GM12864 (cell line): ENCODE measurements around the gene ST8SIA6.

Experiments
- DNase-seq: peaks from one replicate; pipeline ENCODE4 v3.0.0-alpha.2; 2011; ENCODE audit warnings: low read depth
- H3K4me3 ChIP-seq: 2 replicates; pipeline ENCODE4 v1.5.1; 2011; ENCODE audit warnings: mild to moderate bottlenecking, low read depth, low read length, control low read depth
- CTCF ChIP-seq: IDR thresholded peaks from 2 replicates; pipeline ENCODE4 v1.5.1; 2011; ENCODE audit warnings: low read depth, mild to moderate bottlenecking, moderate library complexity, low read length, control low read depth, inconsistent platforms; ENCODE audit errors: missing control alignments

Gene ST8SIA6

DNA sequence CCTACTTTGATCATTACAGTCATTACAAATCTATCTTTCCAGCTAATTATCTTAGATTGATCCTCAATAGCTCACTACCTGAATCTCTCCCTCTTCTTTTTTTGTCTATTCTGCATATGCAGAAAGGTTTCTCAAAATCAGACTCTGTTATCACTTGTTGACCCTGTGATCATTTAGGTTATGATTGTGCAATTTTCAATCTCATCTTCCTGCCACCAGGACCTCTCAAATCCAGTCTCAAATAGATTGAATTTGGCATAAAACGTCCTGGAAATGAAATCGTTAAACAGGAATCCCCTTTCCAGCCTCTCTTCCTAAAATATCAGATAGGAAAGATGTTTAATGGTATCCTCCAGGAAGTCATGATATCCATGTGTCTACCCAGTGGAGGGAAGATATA is 96.6 kb downstream of the ST8SIA6 start:
- no peak for TF ChIP-seq CTCF
- no peak for DNase-seq
- H3K4me3 ChIP-seq: no peak overlapping the region

DNA sequence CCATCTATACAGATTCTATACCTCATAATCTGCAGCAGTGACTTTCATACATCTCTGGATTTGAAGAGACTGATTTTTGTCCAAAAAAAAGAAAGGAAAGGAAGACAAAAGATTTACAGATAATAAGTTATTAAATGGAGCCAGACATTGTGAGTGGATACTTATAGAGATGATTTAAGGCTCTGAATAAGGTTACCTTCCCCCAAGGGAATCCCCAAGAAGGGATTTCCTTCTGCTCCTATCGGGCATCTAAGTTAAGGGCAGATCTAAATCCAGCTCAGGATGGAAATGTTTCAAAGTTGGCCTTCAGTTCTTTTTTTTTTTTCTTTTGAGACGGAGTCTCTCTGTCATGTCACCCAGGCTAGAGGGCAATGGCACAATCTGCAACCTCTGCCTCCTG is 97.6 kb downstream of the ST8SIA6 start:
- no peak for DNase-seq
- no peak for TF ChIP-seq CTCF

GRCh38 chr10:17354781-17355180 is 99.6 kb downstream of the ST8SIA6 start:
- TF ChIP-seq CTCF: no peak
- no peak overlapping the region for H3K4me3 ChIP-seq
- no peak for DNase-seq

More for the DNA sequence above, 97.6 kb downstream of the ST8SIA6 start:
- no peak overlapping the region for H3K4me3 ChIP-seq

GRCh38 chr10:17353568-17354300 is 100.7 kb downstream of the ST8SIA6 start:
- no peak for DNase-seq
- TF ChIP-seq CTCF: no peak
- no peak overlapping the region for H3K4me3 ChIP-seq

DNA sequence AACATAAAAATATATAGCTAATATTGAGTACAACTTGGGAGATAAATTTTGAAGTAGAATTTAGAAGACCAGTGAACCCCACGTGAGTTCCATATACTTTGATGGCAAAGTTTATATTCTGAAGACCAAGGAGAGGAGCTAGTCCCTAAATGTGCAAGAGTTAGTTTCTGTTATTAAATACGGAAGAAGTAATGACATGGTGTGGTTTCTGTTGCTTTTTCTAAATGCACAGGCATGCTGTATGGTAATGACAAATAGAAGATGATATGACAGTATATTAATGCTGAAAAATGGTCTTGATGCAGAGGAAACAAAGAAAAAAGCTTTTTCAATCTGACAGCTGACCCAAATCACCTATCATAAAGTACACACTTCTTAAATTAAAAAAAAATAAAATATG is 101.8 kb downstream of the ST8SIA6 start:
- no peak overlapping the region for H3K4me3 ChIP-seq
- DNase-seq: no peak
- TF ChIP-seq CTCF: no peak

DNA sequence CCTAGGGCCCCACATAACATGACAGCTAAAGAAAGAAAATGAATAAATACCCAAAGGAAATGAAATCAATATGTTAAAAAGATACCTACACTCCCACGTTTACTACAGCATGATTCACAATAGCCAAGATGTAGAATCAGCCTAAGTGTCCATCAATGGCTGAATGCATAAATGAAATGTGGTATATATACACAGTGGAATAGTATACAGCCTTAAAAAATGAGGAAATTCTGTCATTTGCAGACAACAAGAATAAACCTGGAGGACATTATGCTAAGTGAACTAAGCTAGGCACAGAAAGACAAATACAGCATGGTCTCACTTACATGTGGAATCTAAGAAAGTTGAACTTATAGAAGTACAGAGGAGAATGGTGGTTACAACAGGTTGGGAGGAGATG is 102.9 kb downstream of the ST8SIA6 start:
- TF ChIP-seq CTCF: no peak
- H3K4me3 ChIP-seq: no peak overlapping the region
- DNase-seq: no peak

- no peak overlapping the region for H3K4me3 ChIP-seq
- TF ChIP-seq CTCF: no peak
- DNase-seq: no peak
These were observed 104.7 kb downstream of the ST8SIA6 start for GRCh38 chr10:17349717-17350116.
